OCI-LY1 (cell line): Measurements from ENCODE around the gene PITPNM1.

Experiments
- CTCF ChIP-seq: fragments of 200-600 bp; sonication (generic), shearing (Covaris generic); IDR thresholded peaks from 2 replicates; pipeline ENCODE4 v1.5.1; 2017; ENCODE audit warnings: mild to moderate bottlenecking, antibody characterized with exemption, low read length, moderate library complexity, mixed read lengths
- EZH2 ChIP-seq: fragments of 200-600 bp; sonication (generic), shearing (Covaris generic); IDR thresholded peaks from 2 replicates; pipeline ENCODE4 v1.8.0; 2017; ENCODE audit warnings: borderline replicate concordance, mixed run types, mild to moderate bottlenecking, antibody characterized with exemption, low read length, moderate library complexity, mixed read lengths

DNA sequence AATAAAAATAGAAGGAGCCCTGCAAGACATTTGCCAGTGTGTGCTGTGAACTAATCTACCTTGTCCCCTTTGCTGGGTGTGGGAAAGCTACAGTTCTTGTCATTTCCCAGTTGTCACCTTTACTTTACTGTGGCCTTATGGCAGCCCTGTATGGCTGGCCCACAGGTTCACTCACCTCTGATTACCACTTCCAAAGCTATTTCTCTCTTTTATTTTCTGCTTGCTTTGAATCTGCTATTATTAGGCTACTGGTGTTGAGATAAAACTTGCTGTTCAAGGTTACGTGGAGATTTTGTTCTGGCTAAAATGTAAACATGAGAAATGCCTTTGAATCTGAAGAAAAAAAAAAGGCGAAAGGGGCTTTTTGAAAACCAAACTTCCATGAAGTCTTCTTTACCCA lies 27.7 kb upstream of the PITPNM1 start:
- TF ChIP-seq CTCF (no peak), EZH2 (no peak)
